HG03571 (cell line): ENCODE data around the gene CD8B.
A peak's percentile ranks its signal among the peaks of the same experiment; 100 is the strongest.
"Not testable (repeated sequence)": the region's sequence is repeated elsewhere in the genome, so short reads cannot be mapped to it uniquely, and the experiment has no call there.

Experiments used
- ATAC-seq: cut with Tn5 transposase; IDR thresholded peaks from one replicate; pipeline ENCODE4 v1.9.1; 2021; ENCODE audit not compliant: unreplicated experiment

Gene CD8B

DNA sequence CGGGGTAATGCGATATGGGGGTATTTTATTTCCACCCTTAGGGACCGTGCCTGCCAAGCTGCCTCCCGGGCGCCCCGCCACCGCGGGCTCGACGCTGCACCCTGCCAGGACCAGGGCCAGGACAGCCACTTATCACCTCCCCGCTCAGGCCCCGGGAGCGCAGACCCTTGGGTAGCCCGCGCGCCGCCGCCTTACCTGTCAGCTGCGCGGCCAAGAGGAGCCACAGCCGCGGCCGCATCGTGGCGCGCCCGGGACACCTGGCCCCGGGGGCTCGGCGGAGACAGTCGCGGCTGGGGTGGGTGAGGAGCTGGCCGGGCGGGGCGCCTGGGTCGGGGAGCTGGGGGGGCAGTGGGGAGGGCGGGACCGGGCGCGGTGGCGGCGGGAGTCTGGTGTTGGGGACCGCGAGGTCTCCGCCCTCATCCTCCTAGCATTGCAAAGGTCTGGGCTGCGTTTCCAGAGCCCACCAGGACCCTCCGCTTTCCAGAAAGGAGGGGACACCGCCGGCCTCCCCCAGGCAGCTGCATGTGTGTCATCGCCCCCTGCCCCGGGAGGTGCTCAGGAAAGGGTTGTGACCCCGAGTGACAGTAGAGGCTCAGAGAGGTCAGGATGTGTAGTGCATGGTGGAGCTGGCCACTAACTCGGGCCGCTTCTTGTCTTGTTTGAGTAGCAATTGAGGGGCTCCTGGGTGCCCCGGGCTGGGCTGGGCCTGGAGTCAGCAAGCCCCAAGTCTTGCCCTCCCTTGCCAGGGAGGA lies at the start of gene CD8B:
Gene CD8B (minus strand): TSS at position 259 of the 752 bp plus-strand sequence. CDS start 21 bp downstream, at position 238.
- ATAC-seq: not testable (repeated sequence)

DNA sequence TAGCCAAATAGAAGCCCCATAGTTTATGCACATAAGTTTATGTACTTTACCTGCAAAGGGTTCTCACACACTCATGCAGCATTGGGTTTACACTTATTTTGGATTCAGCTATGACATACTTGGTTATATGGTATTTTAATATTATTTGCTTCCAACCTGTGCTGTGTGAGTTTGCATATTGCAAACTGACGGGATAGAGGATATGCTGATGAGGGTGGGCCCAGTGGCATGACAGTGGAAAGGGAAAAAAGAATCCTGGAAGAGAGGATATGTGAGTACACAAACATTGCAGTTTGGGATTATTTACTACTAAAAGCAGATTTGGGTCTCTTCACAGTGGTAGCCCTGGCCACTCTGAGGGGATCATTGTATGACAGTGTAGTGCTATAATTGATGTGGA lies 44.2 kb upstream of the CD8B start:
- not testable (repeated sequence) for ATAC-seq

DNA sequence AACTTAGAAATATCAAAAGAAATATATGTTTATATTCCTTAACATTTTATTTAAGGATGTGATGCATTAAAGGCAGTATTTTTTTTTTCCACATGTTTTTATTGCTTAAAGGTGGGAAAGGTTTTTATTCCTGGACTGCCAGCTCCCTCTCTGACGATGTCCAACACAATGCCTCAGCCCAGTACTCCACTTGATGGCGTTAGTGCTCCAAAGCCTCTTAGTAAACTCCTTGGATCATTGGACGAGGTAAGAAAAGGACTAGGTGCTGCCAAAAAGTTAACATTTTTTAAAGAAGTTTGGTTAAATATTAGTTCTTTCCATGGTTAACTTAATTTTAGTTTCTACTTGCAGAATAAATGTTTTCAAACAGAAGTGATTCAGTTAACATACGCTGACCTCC lies 39.0 kb upstream of the CD8B start:
- ATAC-seq: not testable (repeated sequence)

DNA sequence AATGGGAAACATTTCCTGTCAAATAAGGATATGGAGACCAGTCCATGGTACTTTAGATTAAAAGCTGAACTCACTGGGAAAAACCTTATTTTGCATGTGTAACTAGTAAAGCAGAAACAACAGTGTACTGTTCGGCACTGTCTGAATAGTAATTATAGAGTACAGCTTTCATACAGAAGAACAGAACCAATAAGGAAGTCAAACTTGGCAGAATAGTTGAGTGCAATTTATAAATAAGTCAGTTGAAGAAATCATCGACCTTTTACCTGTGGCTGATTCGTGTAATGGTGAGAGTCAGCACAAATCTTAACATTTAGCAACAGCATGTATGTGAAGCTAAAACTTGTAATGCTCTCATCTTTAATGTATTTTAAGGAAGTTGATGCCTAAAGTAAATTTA lies 24.3 kb upstream of the CD8B start:
- ATAC-seq: peak; percentile 55

GRCh38 chr2:86882865-86883264 lies 21.2 kb upstream of the CD8B start:
- not testable (repeated sequence) for ATAC-seq

- not testable (repeated sequence) for ATAC-seq
These were observed 20.5 kb upstream of the CD8B start for GRCh38 chr2:86882118-86882665.

DNA sequence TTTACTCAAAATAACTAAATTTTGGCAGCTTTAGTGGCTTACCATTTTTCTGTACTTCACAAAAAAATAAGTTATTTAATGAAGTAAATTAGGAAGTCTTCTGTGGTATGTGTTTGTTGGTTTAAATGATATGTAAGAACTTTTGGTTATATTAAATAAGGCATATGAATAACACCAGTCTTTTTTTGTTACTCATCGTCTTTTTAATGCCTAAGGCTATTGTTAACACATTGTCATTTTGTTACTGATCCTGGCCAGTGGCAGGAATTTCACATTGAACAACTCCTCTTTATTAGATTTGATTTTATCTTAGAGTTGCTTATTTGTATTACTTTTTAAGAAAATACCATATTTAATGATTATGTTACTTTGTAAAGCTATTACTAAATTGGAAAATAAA lies 17.3 kb upstream of the CD8B start:
- not testable (repeated sequence) for ATAC-seq

- not testable (repeated sequence) for ATAC-seq
These were observed 9.3 kb upstream of the CD8B start for GRCh38 chr2:86870941-86871340.

DNA sequence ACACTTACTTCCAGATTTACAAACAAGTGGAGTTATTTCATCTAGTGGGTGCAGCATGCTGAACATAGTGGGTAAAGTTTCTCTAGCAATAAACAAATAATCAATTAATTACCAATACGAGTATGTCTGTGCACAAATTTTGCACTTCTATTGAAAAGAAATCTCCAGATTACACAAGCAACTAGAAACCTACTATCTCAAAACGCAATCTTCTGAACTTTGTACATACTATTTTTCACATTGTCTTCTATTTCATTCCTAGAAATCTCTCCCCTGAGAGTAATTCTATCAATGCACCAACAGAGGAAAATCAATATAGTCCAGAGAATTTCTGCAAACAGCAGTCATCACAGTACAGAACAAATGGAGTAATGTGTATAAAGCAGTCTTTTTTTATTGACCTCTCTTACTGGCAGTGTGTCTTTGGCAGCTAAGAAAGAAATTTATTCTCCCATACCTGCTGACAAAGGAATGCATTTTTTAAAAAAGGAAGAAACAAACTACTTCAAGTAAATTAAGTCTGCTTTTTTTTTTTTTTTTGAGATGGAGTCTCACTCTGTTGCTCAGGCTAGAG lies 7.3 kb upstream of the CD8B start:
- not testable (repeated sequence) for ATAC-seq

- ATAC-seq: not testable (repeated sequence)
These were observed 656 bp upstream of the CD8B start for GRCh38 chr2:86862380-86862703.

- not testable (repeated sequence) for ATAC-seq
These were observed 511 bp downstream of the CD8B start for GRCh38 chr2:86861175-86861574.

DNA sequence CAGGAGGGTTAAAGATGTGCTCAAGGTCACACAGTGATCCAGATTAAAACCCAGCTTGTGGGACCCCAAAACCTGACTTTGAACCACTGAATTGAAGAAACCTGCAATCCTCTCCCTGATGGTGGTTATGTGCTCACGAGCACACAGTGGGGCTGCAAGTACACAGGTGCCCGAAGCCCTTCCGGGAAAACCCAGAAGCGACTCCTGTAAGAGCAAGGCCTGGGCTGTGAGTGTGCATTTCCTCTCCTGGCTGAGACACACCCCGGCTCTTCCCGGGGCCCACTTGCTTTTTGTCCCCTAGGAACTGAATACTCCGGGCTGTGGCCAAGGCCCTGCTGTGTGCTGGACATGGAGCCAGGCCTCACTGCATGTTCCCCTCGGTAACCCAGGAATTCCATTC lies 1.1 kb downstream of the CD8B start:
- not testable (repeated sequence) for ATAC-seq

GRCh38 chr2:86857688-86858087 lies 4.0 kb downstream of the CD8B start:
- not testable (repeated sequence) for ATAC-seq

DNA sequence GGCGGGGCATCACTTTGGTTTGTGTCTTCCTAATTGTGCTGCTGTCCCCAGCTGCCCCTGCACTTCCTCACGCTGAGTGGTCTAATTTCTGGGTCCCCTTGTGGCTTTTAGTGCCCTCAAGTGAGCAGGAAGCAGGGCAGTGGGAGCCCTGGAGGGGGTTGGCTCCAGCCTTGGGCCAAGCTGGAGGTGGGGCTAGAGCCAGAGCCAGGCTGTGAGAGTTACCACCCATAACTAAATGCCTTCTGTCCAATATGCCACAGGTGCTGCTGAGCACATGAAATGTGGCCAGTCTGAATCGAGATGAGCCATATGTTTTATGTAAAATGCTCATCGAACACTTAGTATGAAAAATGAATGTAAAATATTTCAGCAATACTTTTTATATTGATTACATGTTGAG lies 5.2 kb downstream of the CD8B start:
- not testable (repeated sequence) for ATAC-seq

DNA sequence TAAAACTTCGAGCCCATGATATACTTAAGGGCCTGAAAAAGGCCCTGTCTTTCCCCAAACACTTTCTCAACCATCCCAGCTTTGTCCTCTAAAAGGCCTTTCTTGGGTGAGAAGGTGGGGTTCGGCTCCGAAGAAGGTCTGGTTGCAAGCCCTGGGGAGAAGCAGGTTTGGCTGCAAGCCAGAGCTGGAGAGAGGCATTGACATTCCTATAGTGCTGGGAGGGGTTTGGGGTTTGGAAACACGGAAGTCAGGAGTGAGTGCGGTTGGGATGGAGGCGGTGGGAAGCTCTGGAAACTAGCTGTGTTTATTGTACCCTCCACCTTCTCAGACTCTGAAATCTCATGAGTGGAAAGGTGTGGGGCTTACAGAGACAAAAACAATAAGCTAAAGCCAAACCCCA lies 5.7 kb downstream of the CD8B start:
- not testable (repeated sequence) for ATAC-seq

DNA sequence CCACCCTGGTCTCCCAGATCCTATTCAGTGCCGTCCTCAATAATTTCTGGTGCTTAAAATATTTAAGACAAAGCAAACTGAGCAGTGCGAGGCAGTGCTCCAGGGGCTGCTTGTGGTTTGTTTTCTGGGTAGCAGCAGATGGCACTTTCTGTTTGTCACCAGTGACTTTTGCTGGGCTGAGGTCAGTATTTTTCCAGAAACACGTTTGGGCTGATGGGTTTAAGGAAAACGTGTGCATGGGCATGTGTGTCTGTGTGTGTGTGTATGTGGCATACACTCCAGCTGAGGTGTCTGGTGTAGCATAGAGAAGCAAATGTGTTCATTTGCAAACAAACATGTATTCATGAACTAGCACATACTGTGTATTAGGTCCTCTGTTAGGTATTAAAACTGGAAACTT lies 10.1 kb downstream of the CD8B start:
- ATAC-seq: not testable (repeated sequence)

DNA sequence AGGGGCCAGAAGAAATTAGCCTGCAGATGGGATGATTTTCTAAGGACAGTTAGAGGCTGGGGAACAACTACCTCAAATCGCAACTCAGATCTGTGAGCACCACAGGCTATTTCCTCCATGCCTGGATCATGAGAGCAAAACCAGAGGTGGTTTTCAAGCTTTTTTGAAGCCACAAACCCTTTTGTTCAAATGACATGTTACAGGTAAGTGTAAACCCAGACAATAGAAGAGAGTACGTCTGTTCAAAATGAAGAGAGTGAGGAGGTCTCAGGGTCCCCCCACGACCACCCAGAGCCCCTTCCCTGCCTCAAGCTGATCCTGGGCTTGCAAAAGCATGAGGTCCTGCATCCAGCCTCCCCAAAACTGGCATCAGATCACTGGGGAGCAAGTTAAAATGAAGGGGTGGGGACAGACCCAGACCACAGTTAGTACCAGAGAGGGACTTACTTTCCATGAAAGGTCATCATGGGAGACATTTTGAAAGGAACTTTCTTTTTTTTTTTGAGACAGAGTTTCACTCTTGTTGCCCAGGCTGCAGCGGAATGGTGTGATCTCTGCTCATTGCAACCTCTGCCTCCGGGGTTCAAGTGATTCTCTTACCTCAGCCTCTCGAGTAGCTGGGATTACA lies 19.0 kb downstream of the CD8B start:
- not testable (repeated sequence) for ATAC-seq

- ATAC-seq: not testable (repeated sequence)
These were observed 20.4 kb downstream of the CD8B start for GRCh38 chr2:86841330-86841729.

GRCh38 chr2:86839871-86840548 lies 21.7 kb downstream of the CD8B start:
- not testable (repeated sequence) for ATAC-seq

GRCh38 chr2:86839455-86839854 lies 22.2 kb downstream of the CD8B start:
- not testable (repeated sequence) for ATAC-seq

GRCh38 chr2:86837714-86838113 lies 24.0 kb downstream of the CD8B start:
- ATAC-seq: not testable (repeated sequence)
